GM10847 (cell line): ENCODE measurements around the gene GUCD1.

Source experiments
- POLR2A ChIP-seq: IDR thresholded peaks from 2 replicates; pipeline ENCODE4 v1.6.1; 2011; ENCODE audit not compliant: insufficient read length; ENCODE audit errors: extremely low read depth

Gene GUCD1

GRCh38 chr22:24548812-24549211, 6.1 kb downstream of the GUCD1 start:
- TF ChIP-seq POLR2A = no peak

- TF ChIP-seq POLR2A = no peak
Observed at GRCh38 chr22:24543679-24544243, 11.2 kb downstream of the GUCD1 start.

GRCh38 chr22:24543185-24543601, 11.7 kb downstream of the GUCD1 start:
- TF ChIP-seq POLR2A = no peak

GRCh38 chr22:24542641-24543040, 12.3 kb downstream of the GUCD1 start:
- no peak for TF ChIP-seq POLR2A

- no peak for TF ChIP-seq POLR2A
Observed at GRCh38 chr22:24541681-24542515, 13.0 kb downstream of the GUCD1 start.

GRCh38 chr22:24540470-24540869, 14.5 kb downstream of the GUCD1 start:
- TF ChIP-seq POLR2A = no peak

- TF ChIP-seq POLR2A = no peak
Observed at GRCh38 chr22:24536089-24536488, 18.8 kb downstream of the GUCD1 start.

GRCh38 chr22:24535348-24535747, 19.6 kb downstream of the GUCD1 start:
- no peak for TF ChIP-seq POLR2A

- no peak for TF ChIP-seq POLR2A
Observed at GRCh38 chr22:24532075-24532474, 22.9 kb downstream of the GUCD1 start.

- TF ChIP-seq POLR2A = no peak
Observed at GRCh38 chr22:24529898-24530297, 25.0 kb downstream of the GUCD1 start.

- no peak for TF ChIP-seq POLR2A
Observed at GRCh38 chr22:24526191-24526590, 28.7 kb downstream of the GUCD1 start.

GRCh38 chr22:24525416-24526037, 29.4 kb downstream of the GUCD1 start:
- no peak for TF ChIP-seq POLR2A

- no peak for TF ChIP-seq POLR2A
Observed at GRCh38 chr22:24523873-24524272, 31.1 kb downstream of the GUCD1 start.

- no peak for TF ChIP-seq POLR2A
Observed at GRCh38 chr22:24521791-24522245, 33.1 kb downstream of the GUCD1 start.

- no peak for TF ChIP-seq POLR2A
Observed at GRCh38 chr22:24519496-24519895, 35.4 kb downstream of the GUCD1 start.
